PC-9 (cell line): ENCODE data around the gene STX2. TPM values are rescaled to one million over a fixed set of nuclear protein-coding genes. Genes with fewer than 3 reads are reported as not detected.

Experiments used
- BruUV-seq: library from RNA; stranded (reverse); fragments of 400-500 nt; replicated peaks from 2 replicates; lab custom pipeline; 2021; lab: Mats Ljungman, UMichigan
- CTCF ChIA-PET: fragments of 300-600 bp; sonication (Branson Sonifier 250); formaldehyde crosslinking; loops from one replicate; lab custom pipeline; 2022; ENCODE audit warnings: antibody characterized with exemption; lab: Charles Lee
- POLR2A ChIA-PET: fragments of 300-600 bp; sonication (Branson Sonifier 250); formaldehyde crosslinking; loops from one replicate; lab custom pipeline; 2022; ENCODE audit warnings: antibody characterized with exemption; ENCODE audit not compliant: unreplicated experiment; lab: Charles Lee
- DNase-seq, 2 experiments: peaks; one replicate each; pipeline versions ENCODE4 v3.0.0 to v3.0.0-alpha.2; 2015 to 2022; ENCODE audit warnings: mixed read lengths in 1 of 2
- H2AFZ ChIP-seq: fragments of 200-600 bp; sonication (generic); 2 replicates; pipeline ENCODE4 v1.8.1; 2017; ENCODE audit warnings: antibody characterized with exemption
- H3F3A ChIP-seq: fragments of 200-600 bp; sonication (generic); 2 replicates; pipeline ENCODE4 v1.8.1; 2017; ENCODE audit warnings: antibody characterized with exemption, mild to moderate bottlenecking, low read depth; ENCODE audit not compliant: insufficient read depth
- H3K27ac ChIP-seq: fragments of 200-600 bp; sonication (generic); 2 replicates; pipeline ENCODE4 v1.6.1; 2016; ENCODE audit warnings: mixed run types
- H3K27me3 ChIP-seq: fragments of 200-600 bp; sonication (generic); 2 replicates; pipeline ENCODE4 v1.6.1; 2016; ENCODE audit warnings: low read depth, mixed run types; ENCODE audit not compliant: insufficient read depth
- H3K36me3 ChIP-seq: fragments of 200-600 bp; sonication (generic); 2 replicates; pipeline ENCODE4 v1.6.1; 2016; ENCODE audit warnings: low read depth, mixed run types
- H3K4me1 ChIP-seq: fragments of 200-600 bp; sonication (generic); replicated peaks from 2 replicates; pipeline ENCODE4 v1.6.1; 2016; ENCODE audit warnings: mixed run types; ENCODE audit not compliant: insufficient read depth
- H3K4me2 ChIP-seq: fragments of 200-600 bp; sonication (generic); 2 replicates; pipeline ENCODE4 v1.6.1; 2017; ENCODE audit warnings: mixed run types
- H3K4me3 ChIP-seq: fragments of 200-600 bp; sonication (generic); 2 replicates; pipeline ENCODE4 v1.6.1; 2016; ENCODE audit warnings: mixed run types
- H3K79me2 ChIP-seq: fragments of 200-600 bp; sonication (generic); 2 replicates; pipeline ENCODE4 v1.6.1; 2017; ENCODE audit warnings: low read depth, mixed run types
- H3K9me2 ChIP-seq: fragments of 200-600 bp; sonication (generic); 2 replicates; pipeline ENCODE4 v1.8.1; 2017; ENCODE audit warnings: mild to moderate bottlenecking; ENCODE audit not compliant: insufficient read depth
- H3K9me3 ChIP-seq: fragments of 200-600 bp; sonication (generic); 2 replicates; pipeline ENCODE4 v1.8.1; 2016; ENCODE audit warnings: low read depth; ENCODE audit not compliant: insufficient read depth
- H4K20me1 ChIP-seq: fragments of 200-600 bp; sonication (generic); 2 replicates; pipeline ENCODE4 v1.8.1; 2017; ENCODE audit not compliant: insufficient read depth
- CTCF ChIP-seq: fragments of 200-600 bp; sonication (generic); conservative IDR thresholded peaks from 2 replicates; pipeline ENCODE4 v1.6.1; 2017; ENCODE audit warnings: mixed run types, antibody characterized with exemption, mild to moderate bottlenecking, moderate library complexity
- EZH2 ChIP-seq: fragments of 200-600 bp; sonication (generic); IDR thresholded peaks from 2 replicates; pipeline ENCODE4 v1.8.0; 2017; ENCODE audit warnings: antibody characterized with exemption, low read depth
- intact Hi-C: fragments of 100-400 bp; cut with micrococcal nuclease; formaldehyde crosslinking; loops from one replicate; pipeline ENCODE4 v1.10.0; 2022; ENCODE audit not compliant: unreplicated experiment
- total RNA-seq: library from RNA; stranded (reverse); gene quantifications from 2 replicates; pipeline ENCODE4 v1.2.3, GENCODE V29; 2021

STX2 gene
- total RNA-seq, 1 experiment from 2014 or later: 9.7 TPM

- no peaks in the 10 kb centered on the region for H3F3A ChIP-seq
- no peaks in the 10 kb centered on the region for H3K9me2 ChIP-seq
- no peaks in the 10 kb centered on the region for H3K79me2 ChIP-seq
- TF ChIP-seq EZH2 (no peak), CTCF (no peak)
- intact Hi-C loops: loop anchor here (5.0 kb wide), 1 partner anchor 37 kb away; the partner anchor contains the start of gene RAN
- H3K27me3 ChIP-seq: no peaks in the 10 kb centered on the region
- BruUV-seq: no TSS peak
- H3K4me3 ChIP-seq: no peak overlapping the region
- no peaks in the 10 kb centered on the region for H3K9me3 ChIP-seq
- H3K36me3 ChIP-seq: no peaks in the 10 kb centered on the region
- no peak overlapping the region for H2AFZ ChIP-seq
- POLR2A ChIA-PET: no interaction called here
- H4K20me1 ChIP-seq: no peaks in the 10 kb centered on the region
- no peak overlapping the region for H3K4me2 ChIP-seq
- peaks cover 9% of the 10 kb centered on the region; the same call in 1 of the 2 replicates for H3K4me1 ChIP-seq
- CTCF ChIA-PET: no interaction called here
- no peak for DNase-seq
- no peak overlapping the region for H3K27ac ChIP-seq
Measured at GRCh38 chr12:130835436-130835835, 3.6 kb downstream of the STX2 start.

GRCh38 chr12:130835011-130835410, 4.0 kb downstream of the STX2 start:
- Histone ChIP-seq H3K79me2 (no peaks in the 10 kb centered on the region), H3K27me3 (no peaks in the 10 kb centered on the region), H3K9me3 (no peaks in the 10 kb centered on the region), H3K27ac (no peak overlapping the region), H3F3A (no peaks in the 10 kb centered on the region), H3K36me3 (no peaks in the 10 kb centered on the region), H3K4me2 (no peak overlapping the region), H3K9me2 (no peaks in the 10 kb centered on the region), H4K20me1 (no peaks in the 10 kb centered on the region), H3K4me1 (peaks cover 9% of the 10 kb centered on the region; the same call in 1 of the 2 replicates), H2AFZ (no peak overlapping the region), H3K4me3 (no peak overlapping the region)
- intact Hi-C loops: loop anchor here (5.0 kb wide), 1 partner anchor 37 kb away; the partner anchor contains the start of gene RAN
- TF ChIP-seq CTCF (no peak), EZH2 (no peak)
- no peak for DNase-seq
- ChIA-PET CTCF (no interaction called here), POLR2A (no interaction called here)
- BruUV-seq: no TSS peak

- Histone ChIP-seq H3K9me2 (no peaks in the 10 kb centered on the region), H4K20me1 (no peaks in the 10 kb centered on the region), H3K4me3 (no peak overlapping the region), H3K9me3 (no peaks in the 10 kb centered on the region), H2AFZ (no peak overlapping the region), H3F3A (no peaks in the 10 kb centered on the region), H3K36me3 (no peaks in the 10 kb centered on the region), H3K27ac (no peak overlapping the region), H3K4me2 (no peak overlapping the region), H3K79me2 (no peaks in the 10 kb centered on the region), H3K4me1 (peaks cover 4% of the 10 kb centered on the region; the same call in 1 of the 2 replicates), H3K27me3 (no peaks in the 10 kb centered on the region)
- intact Hi-C loops: no loop called here
- TF ChIP-seq EZH2: no peak
- TF ChIP-seq CTCF: no peak
- DNase-seq: no peak
- no TSS peak for BruUV-seq
- POLR2A ChIA-PET: no interaction called here
- CTCF ChIA-PET: no interaction called here
Measured at GRCh38 chr12:130832561-130833209, 6.4 kb downstream of the STX2 start.
